HepG2 (cell line): ENCODE results near the gene A3GALT2. TPM values are rescaled to one million over a fixed set of nuclear protein-coding genes. Genes with fewer than 3 reads are reported as not detected.

Experiments
- AHR ChIP-seq: IDR thresholded peaks from 2 replicates; pipeline ENCODE4 v1.6.1; 2018; ENCODE audit warnings: missing genetic modification reagents, missing compliant biosample characterization
- CAMTA2 ChIP-seq: sonication (generic); formaldehyde crosslinking; IDR thresholded peaks from 2 replicates; pipeline ENCODE4 v1.4.0; 2020; ENCODE audit warnings: mild to moderate bottlenecking, missing genetic modification reagents, borderline replicate concordance
- FOXP1 ChIP-seq, 2 experiments: fragments of 450-650 bp in 1 of 2; IDR thresholded peaks; 2 replicates each; pipeline ENCODE4 v1.6.1; 2017 to 2018; ENCODE audit warnings: antibody characterized with exemption in 1 of 2
- GLI4 ChIP-seq: sonication (generic); formaldehyde crosslinking; IDR thresholded peaks from 2 replicates; pipeline ENCODE4 v1.5.1; 2020; ENCODE audit warnings: missing genetic modification reagents, mild to moderate bottlenecking, moderate library complexity, borderline replicate concordance
- HDAC2 ChIP-seq: sonication (generic); formaldehyde crosslinking; IDR thresholded peaks from 2 replicates; pipeline ENCODE4 v1.4.0; 2020; ENCODE audit warnings: missing genetic modification reagents
- HNF4A ChIP-seq: sonication (generic); formaldehyde crosslinking; IDR thresholded peaks from 2 replicates; pipeline ENCODE4 v1.4.0; 2020; ENCODE audit warnings: missing genetic modification reagents
- KDM4B ChIP-seq: sonication (generic); formaldehyde crosslinking; IDR thresholded peaks from 2 replicates; pipeline ENCODE4 v1.4.0; 2020; ENCODE audit warnings: missing genetic modification reagents
- KLF12 ChIP-seq: sonication (generic); formaldehyde crosslinking; IDR thresholded peaks from 2 replicates; pipeline ENCODE4 v1.4.0; 2020; ENCODE audit warnings: missing genetic modification reagents, borderline replicate concordance
- MAFG ChIP-seq: sonication (generic); formaldehyde crosslinking; IDR thresholded peaks from 2 replicates; pipeline ENCODE4 v1.5.1; 2020; ENCODE audit warnings: mild to moderate bottlenecking, missing genetic modification reagents
- MAFK ChIP-seq, 2 experiments: IDR thresholded peaks in 1 of 2; conservative IDR thresholded peaks in 1 of 2; 2 replicates each; pipeline ENCODE4 v1.6.1; 2011; ENCODE audit warnings: improper control_type of control experiment in 2 of 2, low read length in 2 of 2
- MTA3 ChIP-seq: sonication (generic); formaldehyde crosslinking; IDR thresholded peaks from 2 replicates; pipeline ENCODE4 v1.4.0; 2020; ENCODE audit warnings: missing genetic modification reagents
- NAIF1 ChIP-seq: sonication (generic); formaldehyde crosslinking; IDR thresholded peaks from 2 replicates; pipeline ENCODE4 v1.5.0; 2020; ENCODE audit warnings: mild to moderate bottlenecking, missing genetic modification reagents, borderline replicate concordance
- RFX1 ChIP-seq: fragments of 450-650 bp; IDR thresholded peaks from 2 replicates; pipeline ENCODE4 v1.6.1; 2017
- RORA ChIP-seq: sonication (generic); formaldehyde crosslinking; IDR thresholded peaks from 2 replicates; pipeline ENCODE4 v1.5.0; 2020; ENCODE audit warnings: mild to moderate bottlenecking, missing genetic modification reagents, moderate library complexity
- TBL1XR1 ChIP-seq: fragments of 150-350 bp; IDR thresholded peaks from 2 replicates; pipeline ENCODE4 v1.6.1; 2014; ENCODE audit warnings: borderline replicate concordance, low read length; ENCODE audit not compliant: partially characterized antibody
- TOE1 ChIP-seq: sonication (generic); formaldehyde crosslinking; IDR thresholded peaks from 2 replicates; pipeline ENCODE4 v1.4.0; 2020; ENCODE audit warnings: mild to moderate bottlenecking, missing genetic modification reagents
- TRIM24 ChIP-seq: sonication (generic); formaldehyde crosslinking; IDR thresholded peaks from 2 replicates; pipeline ENCODE4 v1.8.0; 2022; ENCODE audit warnings: mild to moderate bottlenecking, missing genetic modification reagents
- YEATS2 ChIP-seq: sonication (generic); formaldehyde crosslinking; IDR thresholded peaks from 2 replicates; pipeline ENCODE4 v1.4.0; 2020; ENCODE audit warnings: missing genetic modification reagents, borderline replicate concordance
- ZFP62 ChIP-seq: sonication (generic); formaldehyde crosslinking; IDR thresholded peaks from 2 replicates; pipeline ENCODE4 v1.4.0; 2020; ENCODE audit warnings: missing genetic modification reagents
- ZNF30 ChIP-seq: sonication (generic); formaldehyde crosslinking; IDR thresholded peaks from 2 replicates; pipeline ENCODE4 v1.5.0; 2020; ENCODE audit warnings: mild to moderate bottlenecking, missing genetic modification reagents
- ZSCAN21 ChIP-seq: sonication (generic); formaldehyde crosslinking; IDR thresholded peaks from 2 replicates; pipeline ENCODE4 v1.8.0; 2022; ENCODE audit warnings: mild to moderate bottlenecking, missing genetic modification reagents, moderate library complexity, borderline replicate concordance
- ZSCAN25 ChIP-seq: sonication (generic); formaldehyde crosslinking; IDR thresholded peaks from 2 replicates; pipeline ENCODE4 v1.8.0; 2022; ENCODE audit warnings: mild to moderate bottlenecking, missing genetic modification reagents
- ZZZ3 ChIP-seq: sonication (generic); formaldehyde crosslinking; IDR thresholded peaks from 2 replicates; pipeline ENCODE4 v1.4.0; 2020; ENCODE audit warnings: missing genetic modification reagents, mild to moderate bottlenecking, borderline replicate concordance
- polyA plus RNA-seq, 8 experiments: library from polyadenylated mRNA; depleted of rRNA in 3 of 8; stranded (reverse) in 7 of 8; unstranded in 1 of 8; fragments of >200 nt; fragmentation: Illumina TruSeq in 4 of 8; extraction: Trizol in 4 of 8; gene quantifications; 2 replicates each; pipeline versions ENCODE4 v1.2.1 to v1.2.3, GENCODE V29; 2011 to 2016; ENCODE audit warnings: low read depth in 4 of 8, missing spikeins in 1 of 8, mixed read lengths in 1 of 8; ENCODE audit not compliant: insufficient read depth in 1 of 8
- total RNA-seq, 5 experiments: library from RNA; depleted of rRNA; stranded (reverse); fragments of >200 nt; fragmentation: Illumina TruSeq; extraction: Trizol; gene quantifications; 2 replicates each; pipeline ENCODE4 v1.2.3, GENCODE V29; 2016; ENCODE audit warnings: low read depth in 1 of 5
- TF ChIP-seq, protein P1 (sequence below): sonication (generic); formaldehyde crosslinking; IDR thresholded peaks from 2 replicates; pipeline ENCODE4 v1.8.0; 2022; ENCODE audit warnings: missing genetic modification reagents, mild to moderate bottlenecking, borderline replicate concordance
- TF ChIP-seq, protein P2 (sequence below): sonication (generic); formaldehyde crosslinking; IDR thresholded peaks from 2 replicates; pipeline ENCODE4 v1.4.0; 2020; ENCODE audit warnings: low read depth, mild to moderate bottlenecking, missing genetic modification reagents
- TF ChIP-seq, protein P3 (sequence below): sonication (generic); formaldehyde crosslinking; IDR thresholded peaks from 2 replicates; pipeline ENCODE4 v1.5.0; 2020; ENCODE audit warnings: mild to moderate bottlenecking, missing genetic modification reagents

The A3GALT2 gene
- total and polyA plus RNA-seq, 2 of the 13 experiments (the other 11 are each of a cell fraction or from before 2014, with no cell fraction given) = not detected

DNA sequence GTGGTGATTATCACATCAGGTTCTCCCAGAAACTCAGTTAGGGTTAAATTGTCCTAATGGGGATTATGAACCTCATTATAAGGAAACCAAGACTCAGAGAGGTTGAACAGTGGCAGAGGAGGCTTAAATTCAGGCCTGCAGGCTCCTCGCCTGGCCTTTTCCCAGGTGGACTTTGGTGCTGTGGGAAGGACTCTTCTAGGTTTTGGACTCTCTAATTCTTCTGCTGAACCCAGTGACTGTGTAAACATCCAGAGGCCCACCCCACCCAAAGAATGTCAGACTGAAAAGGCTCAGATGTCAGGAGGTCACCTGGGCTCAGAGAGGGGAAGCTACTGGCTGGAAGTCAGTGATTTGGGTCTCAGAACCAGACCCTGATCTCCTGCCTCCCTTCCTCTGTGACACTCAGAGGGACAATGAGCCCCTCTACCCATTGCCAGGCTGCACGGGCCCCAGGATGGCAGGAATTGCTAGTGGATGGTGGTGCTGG is 62.1 kb downstream of the A3GALT2 start (continued):
- TF ChIP-seq AHR (no peak), TRIM24 (CRISPR knock-in tag) (no peak), FOXP1 (IDR thresholded peaks at IDR 0.05) (no peak), FOXP1 (CRISPR knock-in tag; IDR thresholded peaks at IDR 0.05) (peak; percentile 65), CAMTA2 (CRISPR knock-in tag) (no peak), YEATS2 (CRISPR knock-in tag) (peak; percentile 26; the same call in 1 of the 2 replicates), TOE1 (CRISPR knock-in tag) (no peak), ZSCAN25 (CRISPR knock-in tag) (peak; percentile 85), HDAC2 (CRISPR knock-in tag) (peak; percentile 82; the same call in 1 of the 2 replicates), NAIF1 (CRISPR knock-in tag) (no peak), TBL1XR1 (no peak), ZFP62 (CRISPR knock-in tag) (no peak), RFX1 (no peak), MTA3 (no peak), ZZZ3 (CRISPR knock-in tag) (no peak), MAFK (conservative IDR thresholded peaks at IDR 0.05 in 1 of 2, IDR thresholded peaks at IDR 0.05 in 1 of 2; ENCODE audit: low read length in 2 of 2) (no peak), GLI4 (CRISPR knock-in tag) (no peak), MAFG (CRISPR knock-in tag) (no peak), KDM4B (no peak), RORA (CRISPR knock-in tag) (no peak), HNF4A (CRISPR knock-in tag) (peak; percentile 95), KLF12 (no peak; the same call in 1 of the 2 replicates), ZNF30 (no peak), ZSCAN21 (no peak)
- TF ChIP-seq, protein P1, sequence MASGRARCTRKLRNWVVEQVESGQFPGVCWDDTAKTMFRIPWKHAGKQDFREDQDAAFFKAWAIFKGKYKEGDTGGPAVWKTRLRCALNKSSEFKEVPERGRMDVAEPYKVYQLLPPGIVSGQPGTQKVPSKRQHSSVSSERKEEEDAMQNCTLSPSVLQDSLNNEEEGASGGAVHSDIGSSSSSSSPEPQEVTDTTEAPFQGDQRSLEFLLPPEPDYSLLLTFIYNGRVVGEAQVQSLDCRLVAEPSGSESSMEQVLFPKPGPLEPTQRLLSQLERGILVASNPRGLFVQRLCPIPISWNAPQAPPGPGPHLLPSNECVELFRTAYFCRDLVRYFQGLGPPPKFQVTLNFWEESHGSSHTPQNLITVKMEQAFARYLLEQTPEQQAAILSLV (CRISPR knock-in tag) = 0 out of 2 replicates have a peak, but pooled peaks have one; percentile 33
- TF ChIP-seq, protein P2, sequence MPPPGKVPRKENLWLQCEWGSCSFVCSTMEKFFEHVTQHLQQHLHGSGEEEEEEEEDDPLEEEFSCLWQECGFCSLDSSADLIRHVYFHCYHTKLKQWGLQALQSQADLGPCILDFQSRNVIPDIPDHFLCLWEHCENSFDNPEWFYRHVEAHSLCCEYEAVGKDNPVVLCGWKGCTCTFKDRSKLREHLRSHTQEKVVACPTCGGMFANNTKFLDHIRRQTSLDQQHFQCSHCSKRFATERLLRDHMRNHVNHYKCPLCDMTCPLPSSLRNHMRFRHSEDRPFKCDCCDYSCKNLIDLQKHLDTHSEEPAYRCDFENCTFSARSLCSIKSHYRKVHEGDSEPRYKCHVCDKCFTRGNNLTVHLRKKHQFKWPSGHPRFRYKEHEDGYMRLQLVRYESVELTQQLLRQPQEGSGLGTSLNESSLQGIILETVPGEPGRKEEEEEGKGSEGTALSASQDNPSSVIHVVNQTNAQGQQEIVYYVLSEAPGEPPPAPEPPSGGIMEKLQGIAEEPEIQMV = no peak
- TF ChIP-seq, protein P3, sequence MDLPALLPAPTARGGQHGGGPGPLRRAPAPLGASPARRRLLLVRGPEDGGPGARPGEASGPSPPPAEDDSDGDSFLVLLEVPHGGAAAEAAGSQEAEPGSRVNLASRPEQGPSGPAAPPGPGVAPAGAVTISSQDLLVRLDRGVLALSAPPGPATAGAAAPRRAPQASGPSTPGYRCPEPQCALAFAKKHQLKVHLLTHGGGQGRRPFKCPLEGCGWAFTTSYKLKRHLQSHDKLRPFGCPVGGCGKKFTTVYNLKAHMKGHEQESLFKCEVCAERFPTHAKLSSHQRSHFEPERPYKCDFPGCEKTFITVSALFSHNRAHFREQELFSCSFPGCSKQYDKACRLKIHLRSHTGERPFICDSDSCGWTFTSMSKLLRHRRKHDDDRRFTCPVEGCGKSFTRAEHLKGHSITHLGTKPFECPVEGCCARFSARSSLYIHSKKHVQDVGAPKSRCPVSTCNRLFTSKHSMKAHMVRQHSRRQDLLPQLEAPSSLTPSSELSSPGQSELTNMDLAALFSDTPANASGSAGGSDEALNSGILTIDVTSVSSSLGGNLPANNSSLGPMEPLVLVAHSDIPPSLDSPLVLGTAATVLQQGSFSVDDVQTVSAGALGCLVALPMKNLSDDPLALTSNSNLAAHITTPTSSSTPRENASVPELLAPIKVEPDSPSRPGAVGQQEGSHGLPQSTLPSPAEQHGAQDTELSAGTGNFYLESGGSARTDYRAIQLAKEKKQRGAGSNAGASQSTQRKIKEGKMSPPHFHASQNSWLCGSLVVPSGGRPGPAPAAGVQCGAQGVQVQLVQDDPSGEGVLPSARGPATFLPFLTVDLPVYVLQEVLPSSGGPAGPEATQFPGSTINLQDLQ (CRISPR knock-in tag) = no peak
